GM21447 (cell line): ENCODE results near the gene MROH9.

Experiments used
- ATAC-seq: cut with Tn5 transposase; IDR thresholded peaks from one replicate; pipeline ENCODE4 v1.9.1; 2021; ENCODE audit not compliant: unreplicated experiment

Gene MROH9

DNA sequence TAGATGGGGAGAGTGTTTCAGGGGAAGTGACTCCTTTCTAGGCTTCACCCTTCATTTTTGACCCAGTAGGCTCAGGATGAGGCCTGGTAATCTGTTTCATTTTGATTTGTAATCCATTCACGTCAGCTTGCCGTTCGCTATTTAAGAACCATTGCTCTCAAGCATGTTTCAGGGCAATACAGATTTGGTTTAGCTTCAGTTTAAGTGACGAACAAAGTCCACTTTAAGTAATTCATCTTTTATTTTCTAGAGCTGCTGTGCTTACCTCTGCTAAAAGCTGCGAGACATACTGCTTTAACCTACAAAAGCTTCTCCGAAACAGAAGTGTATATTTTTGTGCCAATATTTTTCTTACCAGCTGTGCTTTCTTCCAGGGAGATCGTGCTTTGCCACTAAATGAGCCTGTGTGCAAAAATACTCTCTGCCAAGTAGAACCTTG lies 146.4 kb downstream of the MROH9 start:
- ATAC-seq: no peak

GRCh38 chr1:171082606-171083005 lies 147.3 kb downstream of the MROH9 start:
- no peak for ATAC-seq

DNA sequence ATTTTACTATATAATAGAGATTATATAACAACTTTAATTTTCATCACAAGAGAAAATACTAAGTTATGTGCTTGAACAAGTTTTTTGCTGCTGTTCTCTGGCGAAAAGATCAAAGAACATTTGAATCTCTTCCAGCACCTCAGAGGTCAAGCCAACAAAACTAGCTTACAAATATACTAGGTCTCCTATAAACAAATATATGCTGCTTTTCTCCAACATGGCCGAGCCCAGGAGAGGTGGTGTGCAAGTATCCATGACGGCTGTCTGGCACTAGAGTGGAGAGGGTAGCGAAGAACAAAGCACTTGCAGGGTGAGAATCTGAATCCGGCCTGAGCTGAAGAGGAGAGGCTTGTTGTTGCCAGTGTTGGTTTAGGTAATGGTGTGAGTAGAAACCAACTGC lies 147.9 kb downstream of the MROH9 start:
- ATAC-seq: no peak

- no peak for ATAC-seq
Observed at GRCh38 chr1:171084091-171084490, 148.8 kb downstream of the MROH9 start.

DNA sequence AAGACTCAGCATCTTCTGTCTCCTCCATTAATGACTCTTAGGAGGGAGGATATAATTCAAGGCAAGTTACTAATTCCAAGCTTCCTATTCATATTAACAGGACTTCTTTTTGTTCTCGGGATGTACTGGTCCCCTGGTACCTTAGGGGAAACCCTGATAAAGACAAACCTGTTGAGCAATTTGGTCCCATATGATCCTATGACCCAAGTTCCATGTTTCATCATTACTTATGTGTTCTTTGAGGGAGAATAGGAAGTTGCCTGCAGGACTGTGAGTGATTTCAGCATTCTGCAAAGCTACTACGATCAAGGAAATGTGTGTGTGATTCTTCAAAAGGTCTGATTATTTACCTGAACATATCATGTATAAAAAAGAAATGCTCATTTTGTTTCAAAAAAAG lies 149.5 kb downstream of the MROH9 start:
- no peak for ATAC-seq

DNA sequence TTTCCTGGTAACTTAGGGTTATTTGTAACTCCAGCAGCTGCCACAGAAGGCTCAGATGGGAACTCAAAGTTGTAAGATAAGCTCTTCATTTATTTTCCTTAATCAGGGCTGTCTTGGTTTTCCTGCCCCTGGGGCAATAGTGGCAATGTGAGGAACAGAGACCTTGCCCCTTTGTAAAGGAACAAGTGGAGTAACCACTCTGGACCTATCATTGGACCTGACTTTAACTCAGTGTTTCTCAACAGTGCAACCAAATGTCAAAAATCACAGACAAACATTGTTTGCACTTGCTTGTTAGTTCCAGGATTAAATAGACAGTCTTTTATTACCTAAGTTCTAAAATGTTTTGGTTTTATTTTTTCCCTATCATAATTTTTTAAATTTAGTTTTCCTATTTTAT lies 152.6 kb downstream of the MROH9 start:
- ATAC-seq: no peak

DNA sequence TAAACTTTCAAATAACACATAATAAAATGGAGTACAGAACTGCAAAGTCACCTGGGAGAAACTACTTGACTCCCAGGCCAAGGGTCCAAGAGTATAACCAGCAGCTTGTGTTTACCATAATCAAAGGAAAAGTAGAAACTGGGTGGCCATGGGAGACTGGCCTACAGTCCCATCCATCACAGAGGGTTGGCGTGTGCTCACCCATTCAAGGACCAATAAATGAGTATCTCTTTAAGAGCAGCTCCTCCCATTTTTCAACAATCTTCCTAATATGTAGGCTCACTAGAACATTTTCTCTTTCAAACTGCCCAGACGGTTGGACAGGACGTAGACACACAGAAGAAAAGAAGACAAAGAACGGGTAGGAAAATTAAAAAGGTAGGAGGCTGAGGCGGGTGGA lies 155.3 kb downstream of the MROH9 start, which contains the start of gene FMO3:
Gene FMO3 (plus strand): TSS at position 302 of the 400 bp plus-strand sequence. CDS start 1,754 bp downstream, outside the sequence.
- ATAC-seq: no peak

DNA sequence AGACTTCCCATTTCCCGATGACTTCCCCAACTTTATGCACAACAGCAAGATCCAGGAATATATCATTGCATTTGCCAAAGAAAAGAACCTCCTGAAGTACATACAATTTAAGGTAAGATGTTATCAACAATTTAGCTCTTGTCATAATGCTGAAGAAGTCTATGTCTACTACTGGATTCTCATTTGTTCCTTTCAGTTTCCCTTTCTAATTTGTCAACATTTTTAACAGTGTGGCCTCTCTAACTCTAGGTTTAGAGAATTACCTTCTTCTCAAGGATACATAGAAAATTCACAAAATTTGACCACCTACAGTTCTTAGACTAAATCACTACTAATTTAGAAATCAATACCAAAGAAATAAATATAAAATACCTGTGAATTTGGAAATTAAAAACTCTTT lies 168.5 kb downstream of the MROH9 start:
- no peak for ATAC-seq

DNA sequence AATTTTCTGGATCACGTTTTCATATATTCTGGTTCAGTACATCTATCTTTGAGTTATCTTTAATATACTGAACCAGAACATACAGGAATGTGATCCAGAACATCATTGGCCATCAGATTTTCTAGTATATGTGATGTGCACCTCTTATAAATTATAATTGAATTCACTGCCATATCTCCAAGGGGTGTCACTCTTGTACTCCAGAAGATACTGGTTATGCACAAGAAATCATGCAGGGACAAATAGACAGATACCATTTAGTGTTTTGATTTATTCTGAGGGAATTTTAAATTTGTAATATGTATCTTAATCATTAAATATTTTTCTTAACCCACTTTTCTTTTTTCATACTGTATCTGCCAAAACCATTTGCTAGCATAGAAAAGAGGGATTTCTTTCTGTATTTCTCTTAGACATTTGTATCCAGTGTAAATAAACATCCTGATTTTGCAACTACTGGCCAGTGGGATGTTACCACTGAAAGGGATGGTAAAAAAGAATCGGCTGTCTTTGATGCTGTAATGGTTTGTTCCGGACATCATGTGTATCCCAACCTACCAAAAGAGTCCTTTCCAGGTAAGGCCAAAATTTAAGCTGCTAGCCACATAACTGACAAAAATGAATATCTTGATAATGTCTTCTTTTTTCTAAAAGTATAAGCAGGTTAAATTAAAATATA lies 172.1 kb downstream of the MROH9 start:
- ATAC-seq: no peak

DNA sequence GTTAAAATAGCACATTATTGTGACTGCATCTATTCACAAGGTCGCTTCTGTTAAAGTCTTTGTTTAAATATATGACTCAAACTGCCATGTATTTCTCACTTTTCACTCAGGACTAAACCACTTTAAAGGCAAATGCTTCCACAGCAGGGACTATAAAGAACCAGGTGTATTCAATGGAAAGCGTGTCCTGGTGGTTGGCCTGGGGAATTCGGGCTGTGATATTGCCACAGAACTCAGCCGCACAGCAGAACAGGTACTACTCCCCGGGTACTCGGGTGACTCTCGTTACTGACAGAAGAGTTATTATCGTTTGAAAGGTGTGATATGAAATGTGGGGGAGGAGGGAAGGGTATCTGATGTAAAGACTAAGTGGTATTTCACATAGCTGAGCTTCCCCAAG lies 172.6 kb downstream of the MROH9 start:
- ATAC-seq: no peak

- ATAC-seq: no peak
Observed at GRCh38 chr1:171109966-171110365, 174.6 kb downstream of the MROH9 start.

DNA sequence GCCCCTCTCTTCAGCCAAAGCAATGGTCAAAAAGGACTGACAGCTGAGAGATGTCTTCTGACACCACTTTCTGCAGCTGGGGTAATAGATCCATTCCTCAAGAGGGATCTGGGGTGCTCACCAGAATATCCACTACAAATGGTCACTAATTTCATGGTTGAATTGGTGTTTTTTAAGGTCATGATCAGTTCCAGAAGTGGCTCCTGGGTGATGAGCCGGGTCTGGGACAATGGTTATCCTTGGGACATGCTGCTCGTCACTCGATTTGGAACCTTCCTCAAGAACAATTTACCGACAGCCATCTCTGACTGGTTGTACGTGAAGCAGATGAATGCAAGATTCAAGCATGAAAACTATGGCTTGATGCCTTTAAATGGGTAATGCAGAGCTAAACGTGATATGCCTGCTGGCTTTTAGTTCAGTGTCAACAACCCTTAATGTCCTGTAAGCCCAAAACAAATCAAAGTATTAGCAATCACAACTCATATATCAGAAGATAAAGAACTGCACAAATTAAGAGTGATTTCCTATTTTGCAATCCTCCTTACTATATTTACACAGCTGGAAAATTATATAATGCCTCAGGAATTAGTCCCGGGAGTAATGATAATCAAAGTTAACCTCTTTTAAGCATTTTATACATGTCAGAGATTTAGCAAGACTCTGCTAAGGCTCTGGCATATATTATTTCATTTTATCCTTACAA lies 175.4 kb downstream of the MROH9 start:
- ATAC-seq: no peak

DNA sequence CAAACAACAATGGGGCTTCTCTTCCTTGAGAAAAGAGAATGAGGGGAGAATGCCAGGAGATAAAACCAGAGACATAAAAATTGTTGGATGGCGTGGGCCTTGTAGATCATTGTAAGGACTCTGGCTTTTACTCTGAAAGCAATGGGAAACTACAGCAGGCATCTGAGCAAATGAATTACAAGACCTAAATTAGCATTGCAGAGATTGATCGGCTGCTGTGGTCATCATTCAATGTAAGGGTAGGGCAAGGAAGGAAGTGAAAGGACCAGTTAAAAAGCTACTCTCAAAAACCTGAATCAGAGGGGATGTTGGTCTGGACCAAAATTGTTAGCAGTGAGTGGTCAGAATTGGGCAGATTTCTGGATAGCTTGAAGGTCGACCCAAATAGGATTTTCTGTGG lies 176.8 kb downstream of the MROH9 start:
- no peak for ATAC-seq

DNA sequence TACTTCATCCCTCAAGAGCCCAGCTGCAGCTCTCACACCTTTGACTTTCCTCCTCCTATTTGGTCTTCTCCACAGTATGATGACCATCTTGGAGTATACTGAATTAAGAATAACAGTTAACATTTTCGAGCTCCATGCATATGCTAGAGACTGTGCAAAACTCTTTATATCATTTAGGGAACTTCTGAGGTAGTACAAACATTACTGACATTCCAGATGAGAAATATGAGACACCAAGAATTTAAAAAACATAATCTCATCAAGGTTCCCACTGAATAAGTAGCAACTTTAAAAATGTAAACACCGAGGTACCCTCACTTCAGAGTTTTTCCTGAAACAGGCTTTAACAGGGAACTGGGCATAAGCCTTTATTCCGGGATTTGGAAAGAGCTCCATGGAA lies 178.0 kb downstream of the MROH9 start:
- no peak for ATAC-seq
